ENCODE results near the gene RGS17. TPM values are rescaled to one million over a fixed set of nuclear protein-coding genes. Genes with fewer than 3 reads are reported as not detected.

RGS17 gene
- total and polyA plus RNA-seq, 10 of the 15 experiments (the other 5 are each of a cell fraction or from before 2014, with no cell fraction given): 0.06 to 0.29 (median 0.14) TPM; not detected in 4

GRCh38 chr6:153146413-153146812 lies 15.3 kb upstream of the RGS17 start:
- RAD21 ChIA-PET (ENCODE audit: unreplicated experiment): no interaction called here
- no peak overlapping the region for H2AFZ ChIP-seq (ENCODE audit: control insufficient read depth, low read depth, low read length)
- in situ Hi-C loops (cut with MboI): no loop called here
- no peak for TF ChIP-seq RELB (IDR thresholded peaks at IDR 0.05; ENCODE audit: low read depth)
- no peak for TF ChIP-seq BMI1 (IDR thresholded peaks at IDR 0.05; ENCODE audit: borderline replicate concordance)
- no peak for TF ChIP-seq ZZZ3 (IDR thresholded peaks at IDR 0.05; ENCODE audit: control insufficient read depth, insufficient read length, low read depth)
- TF ChIP-seq YBX1 (IDR thresholded peaks at IDR 0.05): no peak
- TF ChIP-seq FOXM1 (IDR thresholded peaks at IDR 0.05; ENCODE audit: low read depth, low read length): no peak
- TF ChIP-seq SUZ12 (IDR thresholded peaks at IDR 0.05; ENCODE audit: unreplicated experiment): no peak
- no peak for TF ChIP-seq CBX3 (IDR thresholded peaks at IDR 0.05; ENCODE audit: borderline replicate concordance, low read depth)
- TF ChIP-seq ASH2L (IDR thresholded peaks at IDR 0.05; ENCODE audit: borderline replicate concordance, low read depth): no peak
- no peak for TF ChIP-seq POLR2AphosphoS2 (IDR thresholded peaks at IDR 0.05; ENCODE audit: low read depth, low read length)
- TF ChIP-seq SREBF1 (IDR thresholded peaks at IDR 0.05; ENCODE audit: low read length): no peak
- no peak for TF ChIP-seq MAX (IDR thresholded peaks at IDR 0.05; ENCODE audit: low read depth, low read length)
- TF ChIP-seq TCF3 (IDR thresholded peaks at IDR 0.05; ENCODE audit: borderline replicate concordance, insufficient read depth, low read depth, low read length): no peak
- no peak for TF ChIP-seq NR2F1 (conservative IDR thresholded peaks at IDR 0.05)
- TF ChIP-seq, protein P1, sequence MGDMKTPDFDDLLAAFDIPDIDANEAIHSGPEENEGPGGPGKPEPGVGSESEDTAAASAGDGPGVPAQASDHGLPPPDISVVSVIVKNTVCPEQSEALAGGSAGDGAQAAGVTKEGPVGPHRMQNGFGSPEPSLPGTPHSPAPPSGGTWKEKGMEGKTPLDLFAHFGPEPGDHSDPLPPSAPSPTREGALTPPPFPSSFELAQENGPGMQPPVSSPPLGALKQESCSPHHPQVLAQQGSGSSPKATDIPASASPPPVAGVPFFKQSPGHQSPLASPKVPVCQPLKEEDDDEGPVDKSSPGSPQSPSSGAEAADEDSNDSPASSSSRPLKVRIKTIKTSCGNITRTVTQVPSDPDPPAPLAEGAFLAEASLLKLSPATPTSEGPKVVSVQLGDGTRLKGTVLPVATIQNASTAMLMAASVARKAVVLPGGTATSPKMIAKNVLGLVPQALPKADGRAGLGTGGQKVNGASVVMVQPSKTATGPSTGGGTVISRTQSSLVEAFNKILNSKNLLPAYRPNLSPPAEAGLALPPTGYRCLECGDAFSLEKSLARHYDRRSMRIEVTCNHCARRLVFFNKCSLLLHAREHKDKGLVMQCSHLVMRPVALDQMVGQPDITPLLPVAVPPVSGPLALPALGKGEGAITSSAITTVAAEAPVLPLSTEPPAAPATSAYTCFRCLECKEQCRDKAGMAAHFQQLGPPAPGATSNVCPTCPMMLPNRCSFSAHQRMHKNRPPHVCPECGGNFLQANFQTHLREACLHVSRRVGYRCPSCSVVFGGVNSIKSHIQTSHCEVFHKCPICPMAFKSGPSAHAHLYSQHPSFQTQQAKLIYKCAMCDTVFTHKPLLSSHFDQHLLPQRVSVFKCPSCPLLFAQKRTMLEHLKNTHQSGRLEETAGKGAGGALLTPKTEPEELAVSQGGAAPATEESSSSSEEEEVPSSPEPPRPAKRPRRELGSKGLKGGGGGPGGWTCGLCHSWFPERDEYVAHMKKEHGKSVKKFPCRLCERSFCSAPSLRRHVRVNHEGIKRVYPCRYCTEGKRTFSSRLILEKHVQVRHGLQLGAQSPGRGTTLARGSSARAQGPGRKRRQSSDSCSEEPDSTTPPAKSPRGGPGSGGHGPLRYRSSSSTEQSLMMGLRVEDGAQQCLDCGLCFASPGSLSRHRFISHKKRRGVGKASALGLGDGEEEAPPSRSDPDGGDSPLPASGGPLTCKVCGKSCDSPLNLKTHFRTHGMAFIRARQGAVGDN (IDR thresholded peaks at IDR 0.05): no peak
- TF ChIP-seq JUNB (IDR thresholded peaks at IDR 0.05): no peak
- H3K27me3 ChIP-seq (replicated peaks in 1 of 2; ENCODE audit: control insufficient read depth in 2 of 2, insufficient read depth in 2 of 2, low read length in 1 of 2): no peaks in the 10 kb centered on the region
- no peak for ATAC-seq
- CTCF ChIA-PET: no interaction called here
- POLR2A ChIA-PET: no interaction called here
- intact Hi-C loops (cut with micrococcal nuclease; ENCODE audit: unreplicated experiment): no loop called here
- no peaks in the 10 kb centered on the region for H3K36me3 ChIP-seq (ENCODE audit: control insufficient read depth in 2 of 2, insufficient read depth in 2 of 2, low read length in 1 of 2)
- BruUV-seq (replicated peaks): no TSS peak
- no peaks in the 10 kb centered on the region for H3K79me2 ChIP-seq (ENCODE audit: control insufficient read depth, insufficient read depth, low read length)
- no peaks in the 10 kb centered on the region for H3K9me3 ChIP-seq (replicated peaks; ENCODE audit: control insufficient read depth, insufficient read depth, low read length)
- DNase-seq (ENCODE audit: low read depth, low spot score): no peak
- H3K27ac ChIP-seq (ENCODE audit: control insufficient read depth, insufficient read depth): no peak overlapping the region
- SMC1A ChIA-PET (ENCODE audit: uncharacterized antibody, unreplicated experiment): no interaction called here
- no peaks in the 10 kb centered on the region for H4K20me1 ChIP-seq (ENCODE audit: control insufficient read depth, insufficient read depth)
- no peak overlapping the region for H3K4me3 ChIP-seq
- H3K9ac ChIP-seq (ENCODE audit: control insufficient read depth, insufficient read depth, low read length): no peak overlapping the region
- no peak overlapping the region for H3K4me2 ChIP-seq (ENCODE audit: control insufficient read depth, insufficient read depth)
- no peaks in the 10 kb centered on the region for H3K4me1 ChIP-seq (ENCODE audit: control insufficient read depth, insufficient read depth, low read length)
- no peak for FAIRE-seq
